OCI-LY3 (cell line): ENCODE data around the gene FETUB.

ENCODE experiments used
- H2AFZ ChIP-seq: fragments of 200-600, 300-600 bp; shearing (Covaris generic); 2 replicates; pipeline ENCODE4 v1.6.0; 2014; ENCODE audit warnings: antibody characterized with exemption, low read depth, low read length
- H3K27ac ChIP-seq: fragments of 200-600, 300-600 bp; sonication (generic); 2 replicates; pipeline ENCODE4 v1.5.1; 2014; ENCODE audit warnings: mild to moderate bottlenecking, low read length, moderate library complexity, mixed read lengths
- H3K27me3 ChIP-seq: fragments of 200-600, 300-600 bp; sonication (generic); 2 replicates; pipeline ENCODE4 v1.6.1; 2014; ENCODE audit warnings: low read depth, low read length, mixed read lengths
- H3K36me3 ChIP-seq: fragments of 200-600, 300-600 bp; sonication (generic); replicated peaks from 2 replicates; pipeline ENCODE3; 2014; ENCODE audit warnings: low read depth, low read length, mixed read lengths
- H3K4me1 ChIP-seq: fragments of 300-600, 200-600 bp; sonication (generic); 2 replicates; pipeline ENCODE4 v1.6.1; 2014; ENCODE audit warnings: low read length, mixed read lengths
- H3K4me2 ChIP-seq: fragments of 200-600, 300-600 bp; sonication (generic); 2 replicates; pipeline ENCODE4 v1.6.1; 2014; ENCODE audit warnings: low read length, mixed read lengths
- H3K4me3 ChIP-seq: fragments of 300-600, 200-600 bp; sonication (generic); 2 replicates; pipeline ENCODE4 v1.5.1; 2014; ENCODE audit warnings: antibody characterized with exemption, mild to moderate bottlenecking, low read length, moderate library complexity
- H3K79me2 ChIP-seq: fragments of 300-600, 200-600 bp; shearing (Covaris generic); 2 replicates; pipeline ENCODE4 v1.6.1; 2014; ENCODE audit warnings: mild to moderate bottlenecking, low read length, mixed read lengths
- H3K9ac ChIP-seq: fragments of 300-600, 200-600 bp; shearing (Covaris generic); 2 replicates; pipeline ENCODE4 v1.6.0; 2014; ENCODE audit warnings: mild to moderate bottlenecking, low read length, moderate library complexity
- H3K9me3 ChIP-seq: fragments of 200-600, 300-600 bp; shearing (Covaris generic); 2 replicates; pipeline ENCODE4 v1.6.1; 2014; ENCODE audit warnings: low read length, mixed read lengths; ENCODE audit not compliant: insufficient read depth
- H4K20me1 ChIP-seq: fragments of 200-600, 300-600 bp; sonication (generic); 2 replicates; pipeline ENCODE4 v1.6.1; 2016; ENCODE audit warnings: low read length, mixed read lengths; ENCODE audit not compliant: insufficient read depth
- CTCF ChIP-seq: fragments of 200-600, 300-600 bp; sonication (generic); IDR thresholded peaks from 2 replicates; pipeline ENCODE4 v1.5.1; 2014; ENCODE audit warnings: antibody characterized with exemption, low read length, low read depth
- EZH2phosphoT487 ChIP-seq: fragments of 200-600 bp; shearing (Covaris generic); IDR thresholded peaks from 2 replicates; pipeline ENCODE4 v1.6.1; 2018; ENCODE audit warnings: antibody characterized with exemption, mixed run types, low read depth

Gene FETUB

DNA sequence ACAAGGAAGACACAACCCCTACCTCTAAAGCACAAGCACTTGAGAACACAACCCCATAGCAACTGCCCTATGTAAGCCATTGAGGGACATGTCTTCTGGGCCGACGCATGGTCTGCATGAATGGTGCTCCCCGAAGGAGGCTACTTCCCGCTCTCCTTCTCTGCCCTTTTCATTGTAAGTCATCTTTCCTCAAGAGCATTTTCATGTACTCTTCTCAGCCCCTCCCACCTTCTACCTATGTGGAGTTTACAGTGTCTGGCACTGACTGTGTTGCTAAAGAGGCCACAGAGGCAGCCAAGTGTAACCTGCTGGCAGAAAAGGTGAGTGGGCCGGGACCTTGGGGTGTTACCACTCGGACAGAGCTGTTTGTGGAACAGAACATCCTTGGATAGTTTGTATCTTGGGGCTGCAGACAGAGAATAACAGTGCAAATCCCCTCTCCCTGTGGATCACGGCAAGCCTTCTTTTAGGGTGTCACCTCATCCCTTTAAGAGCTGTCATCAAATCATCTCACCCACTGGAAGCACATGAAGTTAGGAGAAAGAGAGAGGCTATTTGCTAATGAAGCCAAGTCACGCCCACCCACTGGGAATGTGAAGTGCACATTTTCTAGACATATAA lies 21.8 kb upstream of the FETUB start:
- no peak overlapping the region for H2AFZ ChIP-seq

DNA sequence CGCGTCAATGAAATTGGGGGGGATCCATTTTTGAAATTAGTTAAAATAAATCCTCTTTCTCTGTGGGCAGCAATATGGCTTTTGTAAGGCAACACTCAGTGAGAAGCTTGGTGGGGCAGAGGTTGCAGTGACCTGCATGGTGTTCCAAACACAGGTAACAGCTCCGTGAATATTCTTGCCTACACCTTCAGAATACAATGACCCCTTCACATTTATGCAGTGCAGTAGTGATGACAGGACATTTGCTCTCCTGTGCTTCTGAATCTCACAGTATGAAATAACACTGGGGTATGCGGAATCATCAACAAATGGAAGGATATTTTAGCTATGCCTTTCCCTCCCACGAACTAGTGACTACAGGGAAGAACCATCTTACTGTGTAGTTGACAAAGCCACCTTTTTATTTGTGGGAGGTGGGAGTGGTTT lies 20.4 kb upstream of the FETUB start:
- Histone ChIP-seq H3K4me3 (no peak overlapping the region), H3K27me3 (peaks cover 34% of the 10 kb centered on the region), H4K20me1 (no peaks in the 10 kb centered on the region), H3K4me1 (peaks cover 8% of the 10 kb centered on the region), H3K4me2 (no peak overlapping the region), H3K27ac (no peak overlapping the region), H3K36me3 (no peaks in the 10 kb centered on the region), H3K9ac (no peak overlapping the region), H3K79me2 (no peaks in the 10 kb centered on the region), H3K9me3 (no peaks in the 10 kb centered on the region), H2AFZ (no peak overlapping the region)
- TF ChIP-seq CTCF (no peak), EZH2phosphoT487 (no peak)

More for the DNA sequence above, 21.8 kb upstream of the FETUB start:
- Histone ChIP-seq H3K4me2 (no peak overlapping the region), H3K4me1 (peaks cover 17% of the 10 kb centered on the region), H3K27ac (no peak overlapping the region), H3K9me3 (no peaks in the 10 kb centered on the region), H3K27me3 (peaks cover 42% of the 10 kb centered on the region), H4K20me1 (no peaks in the 10 kb centered on the region), H3K4me3 (no peak overlapping the region), H3K36me3 (no peaks in the 10 kb centered on the region), H3K79me2 (no peaks in the 10 kb centered on the region), H3K9ac (no peak overlapping the region)
- no peak for TF ChIP-seq EZH2phosphoT487
- TF ChIP-seq CTCF: no peak

- Histone ChIP-seq H3K27ac (no peak overlapping the region), H4K20me1 (no peaks in the 10 kb centered on the region), H3K4me1 (peaks cover 8% of the 10 kb centered on the region), H3K79me2 (no peaks in the 10 kb centered on the region), H3K9ac (no peak overlapping the region), H3K4me3 (no peak overlapping the region), H3K27me3 (peaks cover 34% of the 10 kb centered on the region), H3K9me3 (no peaks in the 10 kb centered on the region), H2AFZ (no peak overlapping the region), H3K36me3 (no peaks in the 10 kb centered on the region), H3K4me2 (no peak overlapping the region)
- TF ChIP-seq EZH2phosphoT487 (no peak), CTCF (no peak)
Observed at GRCh38 chr3:186620213-186621092, 19.7 kb upstream of the FETUB start.

DNA sequence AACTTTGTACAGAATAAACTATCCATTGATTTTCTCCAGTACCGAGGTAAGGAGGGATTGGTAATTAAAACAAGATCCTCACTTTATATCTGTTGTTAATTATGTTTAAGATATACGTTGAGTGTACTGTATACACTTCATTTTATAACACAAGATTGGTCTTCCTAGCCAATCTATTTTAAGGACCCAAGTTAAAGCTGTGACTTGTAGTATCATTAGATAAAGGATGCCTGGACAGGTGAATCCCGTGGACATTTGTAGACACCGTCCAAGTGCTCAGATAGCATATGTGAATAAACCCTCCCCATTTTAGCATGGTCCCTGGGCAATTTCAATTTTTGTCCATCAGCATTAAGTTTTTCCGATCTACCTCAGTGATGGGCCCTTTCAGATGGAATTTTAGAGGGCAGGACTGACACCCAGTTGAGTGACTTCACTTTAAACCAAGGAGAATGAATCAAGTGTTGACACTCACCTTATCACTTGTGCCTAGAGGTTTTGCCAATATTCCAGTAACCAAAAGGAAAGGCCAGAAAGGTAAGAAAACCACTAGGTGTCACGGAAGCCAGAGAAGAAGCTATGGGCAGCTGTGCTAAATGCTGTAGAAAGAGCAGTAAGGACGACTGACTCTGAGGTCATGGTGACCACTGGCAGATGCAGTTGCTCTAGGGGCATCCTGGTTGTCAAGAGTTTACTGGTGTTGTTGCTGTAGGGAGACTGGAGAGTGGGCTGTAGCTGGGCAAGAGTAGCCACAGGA lies 18.1 kb upstream of the FETUB start:
- Histone ChIP-seq H4K20me1 (no peaks in the 10 kb centered on the region), H3K36me3 (no peaks in the 10 kb centered on the region), H3K9ac (no peak overlapping the region), H3K79me2 (no peaks in the 10 kb centered on the region), H3K4me3 (no peak overlapping the region), H3K9me3 (no peaks in the 10 kb centered on the region), H3K4me1 (peaks cover 5% of the 10 kb centered on the region), H2AFZ (no peak overlapping the region), H3K4me2 (no peak overlapping the region), H3K27ac (no peak overlapping the region), H3K27me3 (peaks cover 34% of the 10 kb centered on the region)
- TF ChIP-seq CTCF (no peak), EZH2phosphoT487 (no peak)
